Choroid plexus epithelial cell (primary cell): ENCODE data around the gene KPNA1.
"Not testable (repeated sequence)": the region's sequence is repeated elsewhere in the genome, so short reads cannot be mapped to it uniquely, and the experiment has no call there.

Experiments used
- DNase-seq: peaks from one replicate; pipeline ENCODE4 v3.0.0-alpha.2; 2010; ENCODE audit warnings: low read depth
- H3K4me3 ChIP-seq: 2 replicates; pipeline ENCODE4 v1.5.1; 2011; ENCODE audit warnings: low read depth, mild to moderate bottlenecking, control low read depth, low read length, moderate library complexity
- CTCF ChIP-seq: conservative IDR thresholded peaks from 2 replicates; pipeline ENCODE4 v1.5.1; 2011; ENCODE audit warnings: low read depth, mild to moderate bottlenecking, control low read depth, inconsistent platforms, low read length, moderate library complexity

Gene KPNA1

GRCh38 chr3:122510878-122511535 is 3.7 kb downstream of the KPNA1 start:
- DNase-seq: no peak
- no peak overlapping the region for H3K4me3 ChIP-seq
- TF ChIP-seq CTCF: no peak

- DNase-seq, H3K4me3 ChIP-seq: not testable (repeated sequence)
Observed at GRCh38 chr3:122508944-122509343, 5.8 kb downstream of the KPNA1 start.

GRCh38 chr3:122508135-122508914 is 6.4 kb downstream of the KPNA1 start:
- TF ChIP-seq CTCF: no peak
- DNase-seq: no peak
- no peak overlapping the region for H3K4me3 ChIP-seq

- no peak for TF ChIP-seq CTCF
- no peak overlapping the region for H3K4me3 ChIP-seq
- no peak for DNase-seq
Observed at GRCh38 chr3:122506450-122506849, 8.3 kb downstream of the KPNA1 start.

GRCh38 chr3:122505676-122506075 is 9.1 kb downstream of the KPNA1 start:
- no peak for TF ChIP-seq CTCF
- no peak overlapping the region for H3K4me3 ChIP-seq
- DNase-seq: no peak

GRCh38 chr3:122502941-122503340 is 11.8 kb downstream of the KPNA1 start:
- H3K4me3 ChIP-seq: no peak overlapping the region
- no peak for DNase-seq
- no peak for TF ChIP-seq CTCF

- no peak for TF ChIP-seq CTCF
- no peak overlapping the region for H3K4me3 ChIP-seq
- no peak for DNase-seq
Observed at GRCh38 chr3:122502139-122502538, 12.6 kb downstream of the KPNA1 start.

GRCh38 chr3:122500964-122501363 is 13.8 kb downstream of the KPNA1 start:
- DNase-seq, H3K4me3 ChIP-seq: not testable (repeated sequence)
